ENCODE results near the gene ZNF827.
A peak's percentile ranks its signal among the peaks of the same experiment; 100 is the strongest.

ZNF827 gene

GRCh38 chr4:145760176-145760575 lies 178.4 kb downstream of the ZNF827 start:
- DNase-seq (ENCODE audit: low read depth, low spot score), result no peak

GRCh38 chr4:145757188-145757587 lies 181.4 kb downstream of the ZNF827 start:
- no peak for DNase-seq (ENCODE audit: low read depth, low spot score)

- DNase-seq (ENCODE audit: low read depth, low spot score), result no peak
Observed at GRCh38 chr4:145756244-145756643, 182.4 kb downstream of the ZNF827 start.

- DNase-seq (ENCODE audit: low read depth, low spot score), result no peak
Observed at GRCh38 chr4:145755802-145756201, 182.8 kb downstream of the ZNF827 start.

- no peak for DNase-seq (ENCODE audit: low read depth, low spot score)
Observed at GRCh38 chr4:145743641-145744040, 195.0 kb downstream of the ZNF827 start.

- DNase-seq (ENCODE audit: low read depth, low spot score), result no peak
Observed at GRCh38 chr4:145740806-145741205, 197.8 kb downstream of the ZNF827 start.

- DNase-seq (ENCODE audit: low read depth, low spot score), result no peak
Observed at GRCh38 chr4:145739845-145740244, 198.8 kb downstream of the ZNF827 start.

- no peak for DNase-seq (ENCODE audit: low read depth, low spot score)
Observed at GRCh38 chr4:145736241-145736831, 202.3 kb downstream of the ZNF827 start.

GRCh38 chr4:145735827-145736226 lies 202.8 kb downstream of the ZNF827 start:
- DNase-seq (ENCODE audit: low read depth, low spot score), result no peak

- DNase-seq (ENCODE audit: low read depth, low spot score), result no peak
Observed at GRCh38 chr4:145735347-145735675, 203.3 kb downstream of the ZNF827 start.

GRCh38 chr4:145734576-145735346 lies 203.9 kb downstream of the ZNF827 start:
- DNase-seq (ENCODE audit: low read depth, low spot score), result no peak

- DNase-seq (ENCODE audit: low read depth, low spot score), result no peak
Observed at GRCh38 chr4:145734031-145734430, 204.6 kb downstream of the ZNF827 start.

- DNase-seq (ENCODE audit: low read depth, low spot score), result peak; percentile 38
Observed at GRCh38 chr4:145732895-145733880, 205.4 kb downstream of the ZNF827 start.

- DNase-seq (ENCODE audit: low read depth, low spot score), result no peak
Observed at GRCh38 chr4:145732001-145732815, 206.4 kb downstream of the ZNF827 start.

- DNase-seq (ENCODE audit: low read depth, low spot score), result no peak
Observed at GRCh38 chr4:145731028-145731427, 207.6 kb downstream of the ZNF827 start.

GRCh38 chr4:145730026-145730425 lies 208.6 kb downstream of the ZNF827 start:
- no peak for DNase-seq (ENCODE audit: low read depth, low spot score)

- no peak for DNase-seq (ENCODE audit: low read depth, low spot score)
Observed at GRCh38 chr4:145723336-145723735, 215.3 kb downstream of the ZNF827 start.

GRCh38 chr4:145722561-145722960 lies 216.1 kb downstream of the ZNF827 start:
- DNase-seq (ENCODE audit: low read depth, low spot score), result no peak

GRCh38 chr4:145720656-145721055 lies 218.0 kb downstream of the ZNF827 start:
- DNase-seq (ENCODE audit: low read depth, low spot score), result no peak

GRCh38 chr4:145719752-145720624 lies 218.6 kb downstream of the ZNF827 start:
- no peak for DNase-seq (ENCODE audit: low read depth, low spot score)

Measured in iPS DF 19.7 (cell line).